Breast epithelium (tissue), 4 donors: ENCODE data around the gene CYBC1. TPM values are rescaled to one million over a fixed set of nuclear protein-coding genes. Genes with fewer than 3 reads are reported as not detected.

ENCODE experiments used
- DNase-seq, 2 donors: peaks; one replicate each; pipeline ENCODE4 v3.0.0-alpha.2; 2019; ENCODE audit warnings: low spot score in 2 of 2
- H3K27ac ChIP-seq, 2 donors: fragments of 200-600 bp; sonication (generic) in 1 of 2; one replicate each; pipeline ENCODE4 v1.5.1; 2016 to 2019; ENCODE audit warnings: mild to moderate bottlenecking in 1 of 2
- H3K27me3 ChIP-seq, 2 donors: fragments of 200-600 bp; sonication (generic) in 1 of 2; one replicate each; pipeline versions ENCODE4 v1.5.1 to v1.6.0; 2017 to 2019; ENCODE audit warnings: control low read depth in 1 of 2, mild to moderate bottlenecking in 1 of 2
- H3K36me3 ChIP-seq: fragments of 200-600 bp; one replicate; pipeline ENCODE4 v1.5.1; 2019
- H3K4me1 ChIP-seq, 2 donors: fragments of 200-600 bp; sonication (generic); one replicate each; pipeline ENCODE4 v1.5.1; 2016 to 2019; ENCODE audit warnings: control low read depth in 1 of 2
- H3K4me3 ChIP-seq, 3 donors: fragments of 200-600 bp; sonication (generic); 1 replicate in 2 of 3; 2 replicates in 1 of 3; pipeline ENCODE4 v1.5.1; 2016 to 2019; ENCODE audit warnings: mild to moderate bottlenecking in 3 of 3, moderate library complexity in 2 of 3
- H3K9me3 ChIP-seq, 2 donors: fragments of 200-600 bp; sonication (generic) in 1 of 2; one replicate each; pipeline ENCODE4 v1.5.1; 2016 to 2019; ENCODE audit warnings: control low read depth in 1 of 2
- CTCF ChIP-seq, 3 donors: fragments of 450-650 bp; IDR thresholded peaks; one replicate each; pipeline ENCODE4 v1.5.1; 2016 to 2017; ENCODE audit warnings: antibody characterized with exemption in 3 of 3, mild to moderate bottlenecking in 3 of 3, moderate library complexity in 3 of 3
- POLR2A ChIP-seq: fragments of 450-650 bp; IDR thresholded peaks from one replicate; pipeline ENCODE4 v1.6.1; 2016; ENCODE audit warnings: antibody characterized with exemption, mild to moderate bottlenecking, moderate library complexity
- POLR2AphosphoS5 ChIP-seq, 3 donors: sonication (generic); formaldehyde crosslinking; IDR thresholded peaks; one replicate each; pipeline ENCODE4 v1.6.1; 2017; ENCODE audit warnings: antibody characterized with exemption in 3 of 3
- intact Hi-C: fragments of 100-400 bp; cut with DNase I; formaldehyde crosslinking; loops from one replicate; pipeline ENCODE4 v1.15.1; 2023; ENCODE audit warnings: low total_unique reads
- total RNA-seq, 3 donors: library from RNA; depleted of rRNA; stranded (reverse); fragments of >200 nt; gene quantifications; one replicate each; pipeline ENCODE4 v1.1.0, GENCODE V29; 2016

CYBC1 gene
- total RNA-seq, 3 donors from 2014 or later: 54.7 to 71.4 (median 61.9) TPM

DNA sequence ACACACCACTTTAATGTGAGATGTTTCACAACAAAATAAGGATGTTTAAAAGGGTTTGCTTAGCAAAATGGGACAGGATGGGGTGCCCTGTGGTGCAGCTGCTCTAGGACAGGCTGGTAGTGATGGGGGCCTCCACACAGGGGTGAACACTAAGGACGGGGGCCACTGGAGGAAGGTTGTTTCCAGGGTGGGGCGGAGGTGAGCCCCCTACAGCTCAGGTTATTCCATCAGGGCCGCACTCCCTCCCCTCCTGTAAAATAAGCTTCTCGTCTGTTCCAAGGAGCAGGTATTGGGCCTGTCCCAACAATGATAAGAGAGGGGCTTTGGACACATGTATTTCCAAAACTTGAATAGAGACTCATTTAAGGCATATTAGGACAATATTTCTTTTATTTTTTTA, 34.3 kb downstream of the CYBC1 start:
- Histone ChIP-seq H3K27ac (no peak overlapping the region), H3K27me3 (no peaks in the 10 kb centered on the region), H3K4me3 (no peak overlapping the region), H3K4me1 (peaks cover 2 to 6% of the 10 kb centered on the region in 2 donors), H3K9me3 (no peaks in the 10 kb centered on the region), H3K36me3 (no peaks in the 10 kb centered on the region)
- DNase-seq: no peak
- intact Hi-C loops: loop anchor here (10.0 kb wide), 2 partner anchors 61 to 181 kb away; partner anchors contain the start of gene TEX19
- TF ChIP-seq POLR2AphosphoS5 (IDR thresholded peaks at IDR 0.05) (no peak), CTCF (IDR thresholded peaks at IDR 0.05) (no peak), POLR2A (no peak)

DNA sequence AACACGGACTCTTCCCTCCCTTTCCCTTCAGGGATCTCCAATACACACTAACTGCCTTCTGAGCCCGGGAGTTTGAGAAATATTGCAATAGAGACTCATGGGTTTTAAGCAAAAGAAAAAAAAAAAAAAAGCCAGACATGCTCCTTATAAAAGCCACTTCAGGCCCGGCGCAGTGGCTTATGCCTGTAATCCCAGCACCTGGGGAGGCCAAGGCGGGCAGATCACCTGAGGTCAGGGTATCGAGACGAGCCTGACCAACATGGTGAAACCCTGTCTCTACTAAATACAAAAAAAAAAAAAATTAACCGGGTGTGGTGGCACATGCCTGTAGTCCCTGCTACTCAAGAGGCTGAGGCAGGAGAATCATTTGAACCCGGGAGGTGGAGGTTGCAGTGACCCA, 34.8 kb downstream of the CYBC1 start:
- Histone ChIP-seq H3K27me3 (no peaks in the 10 kb centered on the region), H3K9me3 (no peaks in the 10 kb centered on the region), H3K27ac (no peak overlapping the region), H3K36me3 (no peaks in the 10 kb centered on the region), H3K4me3 (no peak overlapping the region), H3K4me1 (peaks cover 2 to 6% of the 10 kb centered on the region in 2 donors)
- intact Hi-C loops: loop anchor here (10.0 kb wide), 2 partner anchors 61 to 181 kb away; partner anchors contain the start of gene TEX19
- TF ChIP-seq POLR2A: no peak
- TF ChIP-seq POLR2AphosphoS5 (IDR thresholded peaks at IDR 0.05): no peak
- no peak for TF ChIP-seq CTCF (IDR thresholded peaks at IDR 0.05)
- no peak for DNase-seq

DNA sequence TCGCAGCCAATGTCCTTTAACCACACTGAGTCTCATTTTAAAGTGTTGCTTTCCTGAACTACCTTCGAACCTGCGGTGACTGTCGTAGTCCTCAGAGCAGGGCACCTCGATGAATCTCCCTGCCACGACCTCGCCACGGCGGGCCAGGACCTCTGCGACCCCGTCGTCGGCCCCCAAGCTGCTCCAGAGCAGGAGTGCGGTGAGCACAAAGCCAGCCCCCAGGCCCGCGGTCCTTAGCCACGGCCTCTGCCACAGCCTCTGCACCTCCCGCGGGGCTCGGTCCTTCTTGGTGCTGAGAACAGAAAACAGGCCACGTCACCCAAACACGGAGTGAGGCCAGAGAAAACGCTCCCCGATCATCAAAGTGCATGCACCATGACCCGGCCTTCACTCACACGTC, 35.2 kb downstream of the CYBC1 start:
- no peaks in the 10 kb centered on the region for H3K9me3 ChIP-seq
- no peak for DNase-seq
- peaks cover 2 to 6% of the 10 kb centered on the region in 2 donors for H3K4me1 ChIP-seq
- intact Hi-C loops: loop anchor here (10.0 kb wide), 2 partner anchors 61 to 181 kb away; partner anchors contain the start of gene TEX19
- H3K27me3 ChIP-seq: no peaks in the 10 kb centered on the region
- no peaks in the 10 kb centered on the region for H3K36me3 ChIP-seq
- H3K27ac ChIP-seq: no peak overlapping the region
- no peak for TF ChIP-seq POLR2A
- TF ChIP-seq CTCF (IDR thresholded peaks at IDR 0.05): no peak
- no peak for TF ChIP-seq POLR2AphosphoS5 (IDR thresholded peaks at IDR 0.05)
- H3K4me3 ChIP-seq: no peak overlapping the region

DNA sequence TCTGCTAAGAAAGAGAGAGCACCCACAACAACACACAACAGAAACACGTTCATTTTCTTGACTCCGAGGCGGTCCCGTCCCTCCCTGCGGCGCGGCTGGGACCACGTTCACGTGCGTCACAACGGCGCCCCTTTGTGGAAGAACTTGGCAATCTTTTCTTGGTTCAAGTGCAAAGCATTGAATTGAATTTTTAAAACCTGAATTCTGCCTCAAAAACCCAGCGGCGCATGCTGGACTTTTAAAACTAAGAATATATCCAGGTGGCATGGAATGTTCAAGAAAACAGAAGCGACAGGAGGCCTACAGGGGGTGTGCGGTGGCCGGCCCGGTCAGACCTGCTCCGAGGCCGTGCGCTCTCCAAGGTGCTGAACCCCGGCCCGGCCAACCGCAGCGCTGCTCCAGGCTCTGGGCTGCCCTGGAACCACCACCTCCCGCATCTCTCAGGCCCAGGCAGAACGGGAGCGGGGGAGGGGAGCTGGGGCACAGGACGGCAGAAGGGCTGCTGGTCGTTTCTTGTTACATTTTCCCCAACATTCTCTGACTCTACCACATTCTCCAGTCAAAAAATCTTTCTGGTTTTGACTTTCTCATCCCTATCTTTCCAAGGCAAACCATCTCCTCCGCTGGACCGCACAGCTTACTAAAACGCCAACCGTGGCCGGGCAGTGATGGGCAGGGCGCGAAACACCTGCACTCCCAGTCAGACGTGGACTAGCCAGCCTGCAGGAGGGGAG, 35.8 kb downstream of the CYBC1 start:
- peak; percentile 43 to 75 for DNase-seq
- no peak overlapping the region for H3K27ac ChIP-seq
- H3K36me3 ChIP-seq: no peaks in the 10 kb centered on the region
- intact Hi-C loops: loop anchor here (10.0 kb wide), 2 partner anchors 60 to 180 kb away; partner anchors contain the start of gene TEX19
- H3K27me3 ChIP-seq: no peaks in the 10 kb centered on the region
- no peak overlapping the region for H3K4me3 ChIP-seq
- TF ChIP-seq POLR2AphosphoS5 (IDR thresholded peaks at IDR 0.05) (no peak), CTCF (IDR thresholded peaks at IDR 0.05) (peak; percentile 20 to 74 (median 57))
- H3K4me1 ChIP-seq: peaks cover 2 to 6% of the 10 kb centered on the region in 2 donors
- H3K9me3 ChIP-seq: no peaks in the 10 kb centered on the region
